Natural killer cell (primary cell): ENCODE results near the gene RDM1. TPM values are rescaled to one million over a fixed set of nuclear protein-coding genes. Genes with fewer than 3 reads are reported as not detected.
A peak's percentile ranks its signal among the peaks of the same experiment; 100 is the strongest.
"Not testable (repeated sequence)": the region's sequence is repeated elsewhere in the genome, so short reads cannot be mapped to it uniquely, and the experiment has no call there.

Experiments used
- ATAC-seq, 3 donors: fragments of 150-1000 bp in 2 of 3; fragments of 200-7000 bp in 1 of 3; cut with Tn5 transposase; 1 replicate in 1 of 3; 2 replicates in 2 of 3; pipeline ENCODE4 v1.10.0; 2021; ENCODE audit warnings: mild to moderate bottlenecking in 2 of 3, moderate library complexity in 2 of 3
- DNase-seq, 2 donors: peaks; one replicate each; pipeline versions ENCODE4 v3.0.0 to v3.0.0-alpha.2; 2013 to 2021; ENCODE audit warnings: mixed read lengths in 1 of 2
- H3K27ac ChIP-seq: one replicate; pipeline ENCODE4 v1.5.1; 2013; ENCODE audit warnings: mild to moderate bottlenecking, low read length
- H3K27me3 ChIP-seq: one replicate; pipeline ENCODE4 v1.6.1; 2013; ENCODE audit warnings: low read length; ENCODE audit not compliant: control insufficient read depth, insufficient read depth
- H3K36me3 ChIP-seq: one replicate; pipeline ENCODE4 v1.6.1; 2013; ENCODE audit warnings: low read length; ENCODE audit not compliant: control insufficient read depth, insufficient read depth
- H3K4me1 ChIP-seq: one replicate; pipeline ENCODE4 v1.6.1; 2013; ENCODE audit warnings: low read length; ENCODE audit not compliant: control insufficient read depth, insufficient read depth
- H3K4me3 ChIP-seq: one replicate; pipeline ENCODE4 v1.5.1; 2013; ENCODE audit warnings: low read length
- H3K9me3 ChIP-seq: one replicate; pipeline ENCODE4 v1.6.1; 2013; ENCODE audit warnings: low read length; ENCODE audit not compliant: control insufficient read depth, insufficient read depth
- H3K27ac Mint-ChIP-seq, 2 donors: one replicate each; pipeline ENCODE4 v1.8.0; 2022; ENCODE audit warnings: mild to moderate bottlenecking in 2 of 2, mixed read lengths in 2 of 2, moderate library complexity in 1 of 2
- H3K27me3 Mint-ChIP-seq, 2 donors: one replicate each; pipeline ENCODE4 v1.8.0; 2022; ENCODE audit warnings: low read depth in 2 of 2, mixed read lengths in 2 of 2
- H3K36me3 Mint-ChIP-seq: one replicate; pipeline ENCODE4 v1.8.0; 2022; ENCODE audit warnings: mixed read lengths
- H3K4me1 Mint-ChIP-seq, 2 donors: one replicate each; pipeline ENCODE4 v1.8.0; 2022; ENCODE audit warnings: mixed read lengths in 2 of 2
- H3K4me3 Mint-ChIP-seq: one replicate; pipeline ENCODE4 v1.8.0; 2022; ENCODE audit warnings: mild to moderate bottlenecking, moderate library complexity, mixed read lengths
- H3K9me3 Mint-ChIP-seq, 2 donors: one replicate each; pipeline ENCODE4 v1.8.0; 2022; ENCODE audit warnings: mixed read lengths in 2 of 2
- CTCF ChIP-seq: fragments of 200-600 bp; IDR thresholded peaks from one replicate; pipeline ENCODE4 v1.8.0; 2022; ENCODE audit warnings: antibody characterized with exemption
- WGBS: methylation state at CpG from one replicate; pipeline ENCODE4 v1.1.7; 2013; ENCODE audit warnings: missing lambda C conversion rate; ENCODE audit not compliant: insufficient coverage; 5-methylcytosine and 5-hydroxymethylcytosine counted together
- intact Hi-C: fragments of 100-400 bp; cut with micrococcal nuclease; formaldehyde crosslinking; loops from one replicate; pipeline ENCODE4 v1.14.2; 2022
- total RNA-seq, 4 donors: library from RNA; stranded (reverse); fragments of 120-200 nt in 1 of 4; gene quantifications; one replicate each; pipeline versions ENCODE4 v1.2.3 to v1.2.4, GENCODE V29; 2013 to 2022

Gene RDM1
- total RNA-seq, 3 donors from 2014 or later (not counting 1 experiment from before 2014, with no cell fraction given), result 0.48 to 1.00 (median 0.61) TPM

- Histone ChIP-seq H3K27ac (peak overlapping the region; percentile 76), H3K36me3 (no peaks in the 10 kb centered on the region), H3K9me3 (no peaks in the 10 kb centered on the region), H3K4me1 (peaks cover 98% of the 10 kb centered on the region), H3K4me3 (no peak overlapping the region), H3K27me3 (no peaks in the 10 kb centered on the region)
- Mint-ChIP-seq H3K4me3 (peak overlapping the region; percentile 82), H3K27ac (peak overlapping the region; percentile 96 to 97), H3K27me3 (no peaks in the 10 kb centered on the region), H3K9me3 (no peaks in the 10 kb centered on the region), H3K4me1 (peaks cover 84 to 91% of the 10 kb centered on the region in 2 donors), H3K36me3 (no peaks in the 10 kb centered on the region)
- 10% methylated on average over 4 of the region's 6 CpGs for WGBS
- peak in 1 of 2 donors; percentile 45 for DNase-seq
- TF ChIP-seq CTCF, result no peak
- intact Hi-C loops, result loop anchor here (1.0 to 5.0 kb wide), 3 partner anchors 9 to 299 kb away; partner anchors contain the start of genes CCL3L1 and CCL3L3
- peak; percentile 2 to 49 (median 25) for ATAC-seq
Measured at GRCh38 chr17:35898283-35899070, 32.1 kb downstream of the RDM1 start.

GRCh38 chr17:35897772-35898171 lies 32.8 kb downstream of the RDM1 start:
- 91% methylated on average over 6 of the region's 7 CpGs for WGBS
- H3K27me3 Mint-ChIP-seq, H3K9me3 ChIP-seq, ATAC-seq, H3K36me3 ChIP-seq, H3K4me3 ChIP-seq, H3K9me3 Mint-ChIP-seq, H3K27me3 ChIP-seq, H3K36me3 Mint-ChIP-seq, DNase-seq: not testable (repeated sequence)
- peak overlapping the region; percentile 76 for H3K27ac ChIP-seq
- intact Hi-C loops, result loop anchor here (1.0 to 5.0 kb wide), 3 partner anchors 8 to 300 kb away; partner anchors contain the start of genes CCL3L1 and CCL3L3
- peak overlapping the region; percentile 96 to 97 for H3K27ac Mint-ChIP-seq
- peaks cover 98% of the 10 kb centered on the region for H3K4me1 ChIP-seq
- peak overlapping the region; percentile 71 for H3K4me3 Mint-ChIP-seq
- peaks cover 84 to 91% of the 10 kb centered on the region in 2 donors for H3K4me1 Mint-ChIP-seq

- H3K9me3 ChIP-seq, result no peaks in the 10 kb centered on the region
- H3K27me3 ChIP-seq, result no peaks in the 10 kb centered on the region
- peak; percentile 35 to 77 (median 75) for ATAC-seq
- peak overlapping the region; percentile 97 to 98 for H3K27ac Mint-ChIP-seq
- no peaks in the 10 kb centered on the region for H3K27me3 Mint-ChIP-seq
- peak overlapping the region; percentile 11 for H3K4me3 ChIP-seq
- TF ChIP-seq CTCF, result no peak
- peak; percentile 64 to 81 for DNase-seq
- H3K9me3 Mint-ChIP-seq, result no peaks in the 10 kb centered on the region
- H3K4me1 ChIP-seq, result peaks cover 98% of the 10 kb centered on the region
- peaks cover 84 to 90% of the 10 kb centered on the region in 2 donors for H3K4me1 Mint-ChIP-seq
- H3K4me3 Mint-ChIP-seq, result peak overlapping the region; percentile 90
- H3K27ac ChIP-seq, result peak overlapping the region; percentile 78
- no peaks in the 10 kb centered on the region for H3K36me3 Mint-ChIP-seq
- no peaks in the 10 kb centered on the region for H3K36me3 ChIP-seq
- 6% methylated on average over 13 of the region's 14 CpGs for WGBS
- intact Hi-C loops, result loop anchor here (5.0 kb wide), 2 partner anchors 49 to 301 kb away; partner anchors contain the start of genes CCL3L1 and CCL3L3
Measured at GRCh38 chr17:35895636-35896587, 34.7 kb downstream of the RDM1 start.
